ENCODE data around the gene FBLN5. TPM values are rescaled to one million over a fixed set of nuclear protein-coding genes. Genes with fewer than 3 reads are reported as not detected.

The FBLN5 gene
- total RNA-seq, 1 donor from 2014 or later: 2.2 TPM

GRCh38 chr14:91893669-91894068, 53.8 kb downstream of the FBLN5 start:
- no peak for DNase-seq (ENCODE audit: low read depth)
- no peak overlapping the region for H3K4me3 ChIP-seq (ENCODE audit: low read depth, low read length)
- no peak for TF ChIP-seq CTCF (conservative IDR thresholded peaks at IDR 0.05; ENCODE audit: low read depth, low read length)

- no peak for DNase-seq (ENCODE audit: low read depth)
- H3K4me3 ChIP-seq (ENCODE audit: low read depth, low read length): no peak overlapping the region
- TF ChIP-seq CTCF (conservative IDR thresholded peaks at IDR 0.05; ENCODE audit: low read depth, low read length): peak; percentile 56
Measured at GRCh38 chr14:91893007-91893406, 54.5 kb downstream of the FBLN5 start.

GRCh38 chr14:91891721-91892220, 55.7 kb downstream of the FBLN5 start:
- no peak for TF ChIP-seq CTCF (conservative IDR thresholded peaks at IDR 0.05; ENCODE audit: low read depth, low read length)
- DNase-seq (ENCODE audit: low read depth): no peak
- H3K4me3 ChIP-seq (ENCODE audit: low read depth, low read length): no peak overlapping the region

- no peak for TF ChIP-seq CTCF (conservative IDR thresholded peaks at IDR 0.05; ENCODE audit: low read depth, low read length)
- no peak overlapping the region for H3K4me3 ChIP-seq (ENCODE audit: low read depth, low read length)
- DNase-seq (ENCODE audit: low read depth): no peak
Measured at GRCh38 chr14:91891101-91891500, 56.4 kb downstream of the FBLN5 start.

- TF ChIP-seq CTCF (conservative IDR thresholded peaks at IDR 0.05; ENCODE audit: low read depth, low read length): no peak
- DNase-seq (ENCODE audit: low read depth): no peak
- no peak overlapping the region for H3K4me3 ChIP-seq (ENCODE audit: low read depth, low read length)
Measured at GRCh38 chr14:91890291-91890749, 57.2 kb downstream of the FBLN5 start.

GRCh38 chr14:91889477-91890211, 57.9 kb downstream of the FBLN5 start:
- peak; percentile 6 for TF ChIP-seq CTCF (conservative IDR thresholded peaks at IDR 0.05; ENCODE audit: low read depth, low read length)

More at GRCh38 chr14:91889477-91890211, 57.9 kb downstream of the FBLN5 start:
- DNase-seq (ENCODE audit: low read depth): no peak
- no peak overlapping the region for H3K4me3 ChIP-seq (ENCODE audit: low read depth, low read length)
